Left colon (tissue), 2 donors: Measurements from ENCODE around the gene IL22RA2. TPM values are rescaled to one million over a fixed set of nuclear protein-coding genes. Genes with fewer than 3 reads are reported as not detected.
A peak's percentile ranks its signal among the peaks of the same experiment; 100 is the strongest.
"Not testable (repeated sequence)": the region's sequence is repeated elsewhere in the genome, so short reads cannot be mapped to it uniquely, and the experiment has no call there.

ENCODE experiments used
- ATAC-seq: fragments of 200-7000 bp; cut with Tn5 transposase; one replicate; pipeline ENCODE4 v1.9.1; 2020; ENCODE audit warnings: mild to moderate bottlenecking, moderate library complexity
- DNase-seq, 2 donors: peaks; one replicate each; pipeline ENCODE4 v3.0.0-alpha.2; 2020
- intact Hi-C, 2 donors: fragments of 100-400 bp; cut with DNase I in 1 of 2; cut with micrococcal nuclease in 1 of 2; formaldehyde crosslinking; loops; one replicate each; pipeline versions ENCODE4 v1.11.2 to v1.14.0; 2022; cut with DNase I, micrococcal nuclease
- total RNA-seq, 2 donors: library from RNA; stranded (reverse); fragmentation: NEBNext Ultra II Directional; extraction: Animal tissue kit (Norgen Biotek cat#: 25700); gene quantifications; one replicate each; pipeline ENCODE4 v1.2.1, GENCODE V29; 2021
- donor health status: DM: no; HTN: no; CAD: no.
- donor health status: DM: yes; HTN: yes; CAD: no.

The IL22RA2 gene
- total RNA-seq, 2 donors from 2014 or later, result not detected

GRCh38 chr6:137147195-137147594 lies 26.2 kb downstream of the IL22RA2 start:
- intact Hi-C loops, result no loop called here
- no peak for ATAC-seq
- DNase-seq, result no peak

GRCh38 chr6:137146206-137146605 lies 27.2 kb downstream of the IL22RA2 start:
- DNase-seq (no peak), ATAC-seq (no peak)
- intact Hi-C loops, result no loop called here

- ATAC-seq, result no peak
- intact Hi-C loops, result no loop called here
These were observed 28.0 kb downstream of the IL22RA2 start for GRCh38 chr6:137145421-137145820.

GRCh38 chr6:137136065-137136464 lies 37.4 kb downstream of the IL22RA2 start:
- ATAC-seq (no peak), DNase-seq (no peak)
- intact Hi-C loops, result no loop called here

More at GRCh38 chr6:137145421-137145820, 28.0 kb downstream of the IL22RA2 start:
- no peak for DNase-seq

- no peak for ATAC-seq
- no peak for DNase-seq
- intact Hi-C loops, result no loop called here
These were observed 39.0 kb downstream of the IL22RA2 start for GRCh38 chr6:137134483-137134882.

GRCh38 chr6:137133122-137133521 lies 40.3 kb downstream of the IL22RA2 start:
- peak; percentile 69 for ATAC-seq
- intact Hi-C loops, result no loop called here
- DNase-seq, result peak in 1 of 2 donors; percentile 17

GRCh38 chr6:137126875-137127485 lies 46.5 kb downstream of the IL22RA2 start:
- ATAC-seq (no peak), DNase-seq (no peak)
- intact Hi-C loops, result no loop called here

GRCh38 chr6:137123078-137123477 lies 50.4 kb downstream of the IL22RA2 start:
- intact Hi-C loops, result no loop called here
- ATAC-seq (no peak), DNase-seq (no peak)

GRCh38 chr6:137122612-137123011 lies 50.8 kb downstream of the IL22RA2 start:
- DNase-seq, result no peak
- ATAC-seq, result peak; percentile 37
- intact Hi-C loops, result no loop called here

GRCh38 chr6:137121401-137121997 lies 51.9 kb downstream of the IL22RA2 start:
- ATAC-seq (no peak), DNase-seq (no peak)

GRCh38 chr6:137120748-137121147 lies 52.7 kb downstream of the IL22RA2 start:
- ATAC-seq (no peak), DNase-seq (no peak)
- intact Hi-C loops, result no loop called here

More at GRCh38 chr6:137121401-137121997, 51.9 kb downstream of the IL22RA2 start:
- intact Hi-C loops, result no loop called here

GRCh38 chr6:137119196-137120104 lies 54.0 kb downstream of the IL22RA2 start:
- intact Hi-C loops, result no loop called here
- ATAC-seq (peak; percentile 89), DNase-seq (no peak)

- intact Hi-C loops, result no loop called here
These were observed 55.9 kb downstream of the IL22RA2 start for GRCh38 chr6:137117581-137117980.

GRCh38 chr6:137116807-137117206 lies 56.6 kb downstream of the IL22RA2 start:
- intact Hi-C loops, result no loop called here
- ATAC-seq, result no peak
- no peak for DNase-seq

More at GRCh38 chr6:137117581-137117980, 55.9 kb downstream of the IL22RA2 start:
- DNase-seq (no peak), ATAC-seq (no peak)

- ATAC-seq (no peak), DNase-seq (no peak)
- intact Hi-C loops, result no loop called here
These were observed 57.8 kb downstream of the IL22RA2 start for GRCh38 chr6:137115658-137116057.

- ATAC-seq (no peak), DNase-seq (no peak)
- intact Hi-C loops, result no loop called here
These were observed 61.4 kb downstream of the IL22RA2 start for GRCh38 chr6:137112067-137112355.

- intact Hi-C loops, result no loop called here
- DNase-seq, result no peak
- no peak for ATAC-seq
These were observed 62.0 kb downstream of the IL22RA2 start for GRCh38 chr6:137111296-137112066.

GRCh38 chr6:137107767-137108105 lies 65.7 kb downstream of the IL22RA2 start:
- ATAC-seq, result no peak
- intact Hi-C loops, result no loop called here

GRCh38 chr6:137107047-137107766 lies 66.2 kb downstream of the IL22RA2 start:
- DNase-seq, ATAC-seq, intact Hi-C loops: not testable (repeated sequence)

More at GRCh38 chr6:137107767-137108105, 65.7 kb downstream of the IL22RA2 start:
- no peak for DNase-seq
